Right lung (tissue), 10 donors: ENCODE data around the gene TSHZ1. TPM values are rescaled to one million over a fixed set of nuclear protein-coding genes. Genes with fewer than 3 reads are reported as not detected.
A peak's percentile ranks its signal among the peaks of the same experiment; 100 is the strongest.

Experiments
- DNase-seq, 2 donors: peaks; one replicate each; pipeline ENCODE4 v3.0.0-alpha.2; 2013
- long read RNA-seq, 8 donors: transcript quantifications; one replicate each; lab custom pipeline, GENCODE V29; 2026
- polyA plus RNA-seq, 5 donors: library from polyadenylated mRNA; unstranded; fragments of 120-200 nt; gene quantifications; one replicate each; pipeline versions ENCODE4 v1.2.1 to v1.2.3, GENCODE V29; 2013; ENCODE audit warnings: inconsistent platforms in 1 of 5, low replicate concordance in 1 of 5; ENCODE audit not compliant: insufficient read length in 5 of 5, insufficient read depth in 1 of 5

TSHZ1 gene, protein sequence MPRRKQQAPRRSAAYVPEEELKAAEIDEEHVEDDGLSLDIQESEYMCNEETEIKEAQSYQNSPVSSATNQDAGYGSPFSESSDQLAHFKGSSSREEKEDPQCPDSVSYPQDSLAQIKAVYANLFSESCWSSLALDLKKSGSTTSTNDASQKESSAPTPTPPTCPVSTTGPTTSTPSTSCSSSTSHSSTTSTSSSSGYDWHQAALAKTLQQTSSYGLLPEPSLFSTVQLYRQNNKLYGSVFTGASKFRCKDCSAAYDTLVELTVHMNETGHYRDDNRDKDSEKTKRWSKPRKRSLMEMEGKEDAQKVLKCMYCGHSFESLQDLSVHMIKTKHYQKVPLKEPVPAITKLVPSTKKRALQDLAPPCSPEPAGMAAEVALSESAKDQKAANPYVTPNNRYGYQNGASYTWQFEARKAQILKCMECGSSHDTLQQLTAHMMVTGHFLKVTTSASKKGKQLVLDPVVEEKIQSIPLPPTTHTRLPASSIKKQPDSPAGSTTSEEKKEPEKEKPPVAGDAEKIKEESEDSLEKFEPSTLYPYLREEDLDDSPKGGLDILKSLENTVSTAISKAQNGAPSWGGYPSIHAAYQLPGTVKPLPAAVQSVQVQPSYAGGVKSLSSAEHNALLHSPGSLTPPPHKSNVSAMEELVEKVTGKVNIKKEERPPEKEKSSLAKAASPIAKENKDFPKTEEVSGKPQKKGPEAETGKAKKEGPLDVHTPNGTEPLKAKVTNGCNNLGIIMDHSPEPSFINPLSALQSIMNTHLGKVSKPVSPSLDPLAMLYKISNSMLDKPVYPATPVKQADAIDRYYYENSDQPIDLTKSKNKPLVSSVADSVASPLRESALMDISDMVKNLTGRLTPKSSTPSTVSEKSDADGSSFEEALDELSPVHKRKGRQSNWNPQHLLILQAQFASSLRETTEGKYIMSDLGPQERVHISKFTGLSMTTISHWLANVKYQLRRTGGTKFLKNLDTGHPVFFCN (N-terminal part only)
- polyA plus RNA-seq: 10 to 100 TPM; 28.5 to 31.4 (median 30.1) TPM
- long read RNA-seq, donor 1, full-length matches to known transcripts: 97 of 97 reads
- long read RNA-seq, donor 1, partial matches to known transcripts: 0 of 97 reads
- long read RNA-seq, donor 1, other reads (novel, unspliced or antisense): 0 of 97 reads
- long read RNA-seq, donor 2, full-length matches to known transcripts: 28 of 28 reads
- long read RNA-seq, donor 2, partial matches to known transcripts: 0 of 28 reads
- long read RNA-seq, donor 2, other reads (novel, unspliced or antisense): 0 of 28 reads
- long read RNA-seq, donor 3, full-length matches to known transcripts: 48 of 48 reads
- long read RNA-seq, donor 3, partial matches to known transcripts: 0 of 48 reads
- long read RNA-seq, donor 3, other reads (novel, unspliced or antisense): 0 of 48 reads
- long read RNA-seq, donor 4, full-length matches to known transcripts: 57 of 57 reads
- long read RNA-seq, donor 4, partial matches to known transcripts: 0 of 57 reads
- long read RNA-seq, donor 4, other reads (novel, unspliced or antisense): 0 of 57 reads
- long read RNA-seq, donor 5, full-length matches to known transcripts: 55 of 55 reads
- long read RNA-seq, donor 5, partial matches to known transcripts: 0 of 55 reads
- long read RNA-seq, donor 5, other reads (novel, unspliced or antisense): 0 of 55 reads
- long read RNA-seq, donor 6, full-length matches to known transcripts: 62 of 87 reads
- long read RNA-seq, donor 6, partial matches to known transcripts: 7 of 87 reads
- long read RNA-seq, donor 6, other reads (novel, unspliced or antisense): 18 of 87 reads
- long read RNA-seq, donor 7, full-length matches to known transcripts: 31 of 31 reads
- long read RNA-seq, donor 7, partial matches to known transcripts: 0 of 31 reads
- long read RNA-seq, donor 7, other reads (novel, unspliced or antisense): 0 of 31 reads
- long read RNA-seq, donor 8, full-length matches to known transcripts: 32 of 32 reads
- long read RNA-seq, donor 8, partial matches to known transcripts: 0 of 32 reads
- long read RNA-seq, donor 8, other reads (novel, unspliced or antisense): 0 of 32 reads

DNA sequence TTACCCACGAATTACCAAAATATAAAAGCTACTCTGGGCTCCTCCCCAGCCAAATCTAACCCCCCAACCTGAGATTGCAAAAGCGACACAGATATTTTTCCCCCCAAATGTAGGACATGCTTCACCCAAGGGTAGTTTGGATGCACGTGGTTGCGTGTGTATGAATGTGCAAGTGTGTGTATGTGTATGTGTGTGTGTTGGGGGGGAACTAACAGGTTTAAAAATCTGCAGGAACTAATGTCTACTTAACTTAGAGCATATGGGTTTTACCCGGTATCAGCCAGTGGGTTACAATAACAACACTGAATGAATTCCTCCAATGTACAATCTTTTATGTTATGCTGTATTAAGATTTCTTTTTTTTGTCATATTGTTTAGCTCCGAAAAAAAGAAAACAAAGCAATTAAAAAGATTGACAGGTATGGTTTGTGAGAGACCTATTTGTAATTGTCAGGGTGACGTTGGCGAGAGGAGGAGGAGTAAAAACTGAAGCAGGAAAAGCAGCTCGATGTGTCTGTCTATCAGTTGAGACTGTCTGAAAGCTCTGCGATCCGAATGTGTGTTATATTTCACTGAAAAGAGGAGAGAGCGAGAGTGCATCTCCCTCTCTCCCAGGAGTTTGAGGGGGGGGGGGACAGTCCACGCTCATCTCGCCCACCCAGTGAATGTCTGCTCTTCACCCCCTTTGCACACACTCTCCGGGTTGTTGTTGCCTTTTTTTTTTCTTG lies at the start of gene TSHZ1:
Gene TSHZ1 (plus strand): TSS at position 524 of the 728 bp plus-strand sequence. CDS start 1,080 bp downstream, outside the sequence.
- DNase-seq: peak; percentile 77 to 81

DNA sequence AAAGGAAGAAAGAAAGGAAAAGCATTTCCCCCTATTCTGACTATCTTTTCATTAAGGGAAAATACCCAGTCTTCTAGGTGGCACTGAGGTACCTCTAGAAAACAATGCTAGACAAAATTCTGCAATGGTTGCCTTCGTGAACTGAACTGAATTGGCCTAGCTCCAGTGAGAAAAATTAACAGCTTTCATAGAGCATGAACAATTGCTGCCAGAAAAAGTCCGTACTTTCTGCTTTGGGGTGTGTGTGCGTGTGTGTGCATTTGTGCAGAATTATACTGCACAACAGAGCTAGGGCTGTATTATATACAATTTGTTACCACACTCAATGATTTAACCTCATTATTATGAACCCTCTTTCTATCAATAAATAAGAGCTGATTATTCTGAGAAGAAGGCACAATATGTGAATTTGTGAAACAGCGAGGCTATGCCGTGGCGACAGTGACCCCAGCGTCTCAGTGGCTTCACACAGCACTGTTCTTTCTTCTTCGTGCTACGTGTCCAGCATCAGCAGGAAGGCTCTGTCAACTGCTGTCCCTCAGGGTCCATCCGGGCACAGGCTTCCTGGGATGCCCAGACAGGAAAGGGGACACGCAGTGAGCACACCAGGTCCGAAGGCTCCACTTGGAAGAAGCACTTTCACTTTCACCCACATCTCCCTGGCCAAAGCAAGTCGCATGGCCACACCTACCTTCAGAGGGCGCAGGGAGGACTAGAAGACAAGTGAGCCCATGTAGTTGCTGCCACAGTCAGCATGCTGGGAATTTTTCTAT lies 49.2 kb upstream of the TSHZ1 start:
- DNase-seq: no peak

DNA sequence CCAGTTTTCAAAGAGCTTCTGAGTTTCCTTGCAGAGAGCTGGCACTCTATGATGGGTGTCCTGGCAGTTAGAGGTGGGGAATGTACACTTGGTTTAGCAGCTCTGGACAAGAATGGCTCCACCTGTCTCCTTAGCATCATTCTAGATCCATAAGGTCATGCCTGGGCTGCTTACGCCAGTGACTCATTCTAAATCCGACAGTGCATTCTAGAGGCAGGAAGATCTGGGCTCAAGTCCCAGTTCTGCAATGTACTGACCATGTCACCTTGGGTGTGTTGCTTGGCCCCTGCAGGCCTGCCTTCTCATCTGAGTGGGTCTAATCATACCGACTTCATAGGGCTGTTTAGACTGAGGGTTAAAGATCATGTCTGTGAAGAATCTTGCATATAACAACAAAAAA lies 48.1 kb upstream of the TSHZ1 start:
- no peak for DNase-seq

DNA sequence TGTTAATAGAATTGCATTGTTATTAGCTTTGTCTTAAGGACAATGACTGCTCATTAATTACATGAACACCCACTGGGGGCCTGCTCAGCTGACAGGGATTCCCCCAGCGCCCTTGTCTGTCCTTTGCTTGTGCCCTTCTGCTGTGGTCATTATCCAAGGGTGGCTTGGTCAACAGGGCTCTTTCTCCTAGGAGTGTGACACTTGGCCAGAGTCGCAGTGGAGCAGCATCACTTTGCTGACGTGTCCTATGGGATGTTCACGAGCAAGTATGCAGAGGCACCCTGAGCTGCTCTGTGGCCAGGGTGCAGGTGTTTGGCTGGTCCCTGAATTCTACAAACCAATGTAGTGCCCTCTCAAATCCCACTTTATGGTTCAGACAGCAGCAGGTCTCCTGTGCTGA lies 47.6 kb upstream of the TSHZ1 start:
- no peak for DNase-seq

DNA sequence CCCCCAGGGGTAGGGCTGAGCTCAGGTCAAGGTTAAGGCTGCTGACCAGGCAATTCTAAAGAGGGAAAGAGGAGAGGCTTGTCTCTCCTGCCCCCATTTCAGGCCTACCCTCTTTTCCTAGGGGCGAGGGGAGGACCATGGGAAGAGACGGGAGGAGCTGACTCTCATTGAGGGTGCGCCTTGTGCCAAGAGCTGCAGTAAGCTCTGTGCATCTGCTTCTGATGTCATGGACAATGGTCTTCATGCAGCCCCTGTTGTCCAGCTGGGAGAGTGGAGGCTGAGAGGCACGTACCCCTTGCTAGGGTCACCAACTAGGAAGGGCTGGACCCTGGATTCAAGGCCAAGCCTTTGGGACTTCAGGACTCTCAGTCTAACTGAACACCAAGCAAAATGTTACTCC lies 46.9 kb upstream of the TSHZ1 start:
- DNase-seq: no peak

DNA sequence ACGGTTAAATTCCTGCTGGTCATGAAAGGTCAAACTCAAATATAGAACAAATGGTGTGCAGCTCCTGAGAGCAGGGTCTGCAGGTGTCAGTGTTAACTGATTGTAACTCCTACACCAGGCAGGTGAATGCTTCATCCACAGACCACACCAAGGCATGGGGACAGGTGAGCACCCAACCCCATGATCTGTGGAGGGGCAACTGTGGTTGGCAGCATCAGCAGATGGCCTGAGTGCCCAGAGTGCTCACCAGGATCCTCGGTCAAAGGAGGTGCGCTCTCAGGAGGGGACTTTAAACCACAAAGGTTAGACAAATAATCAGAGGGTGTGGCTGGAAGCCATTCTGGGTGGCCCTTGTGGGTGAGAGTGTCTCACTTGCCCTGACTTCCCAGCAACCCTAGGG lies 46.1 kb upstream of the TSHZ1 start:
- DNase-seq: no peak

DNA sequence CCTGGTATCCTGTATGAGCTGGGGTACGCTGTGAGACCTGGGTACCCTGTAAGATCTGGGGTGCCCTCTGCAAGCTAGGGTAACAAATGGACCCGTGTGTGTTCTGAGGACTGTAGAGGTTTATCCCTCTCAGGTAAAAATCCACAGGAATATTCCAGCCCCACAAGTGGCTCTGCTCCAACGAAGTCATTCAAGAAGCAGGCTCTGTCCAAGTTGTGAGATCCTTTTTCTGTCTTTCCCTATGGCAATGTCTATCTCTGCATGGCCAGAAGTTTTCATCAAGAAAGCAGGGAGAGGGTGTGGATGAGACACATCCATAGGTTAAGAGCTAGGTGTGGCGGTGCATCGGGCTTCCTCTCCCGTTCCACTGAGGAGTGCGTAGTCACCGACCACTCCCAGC lies 44.7 kb upstream of the TSHZ1 start:
- DNase-seq: no peak

DNA sequence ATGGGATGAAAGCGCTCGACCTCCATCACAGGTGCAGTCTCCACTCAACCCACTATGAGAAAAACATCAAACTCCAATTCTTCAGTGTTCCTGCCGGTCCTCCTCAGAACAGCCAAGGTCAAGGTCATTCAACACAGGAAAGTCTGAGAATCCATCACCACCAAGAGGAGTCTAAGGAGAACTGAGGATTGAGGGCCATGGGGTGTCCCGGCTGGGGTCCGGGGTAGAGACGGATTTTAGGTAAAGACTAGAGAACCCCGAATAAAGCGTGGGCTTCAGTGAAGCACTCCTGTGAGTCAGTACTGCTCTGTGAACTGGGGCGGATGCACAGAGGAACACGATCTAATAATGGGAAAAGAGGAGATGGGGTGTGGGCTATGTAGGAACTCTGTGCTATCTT lies 43.5 kb upstream of the TSHZ1 start:
- no peak for DNase-seq

DNA sequence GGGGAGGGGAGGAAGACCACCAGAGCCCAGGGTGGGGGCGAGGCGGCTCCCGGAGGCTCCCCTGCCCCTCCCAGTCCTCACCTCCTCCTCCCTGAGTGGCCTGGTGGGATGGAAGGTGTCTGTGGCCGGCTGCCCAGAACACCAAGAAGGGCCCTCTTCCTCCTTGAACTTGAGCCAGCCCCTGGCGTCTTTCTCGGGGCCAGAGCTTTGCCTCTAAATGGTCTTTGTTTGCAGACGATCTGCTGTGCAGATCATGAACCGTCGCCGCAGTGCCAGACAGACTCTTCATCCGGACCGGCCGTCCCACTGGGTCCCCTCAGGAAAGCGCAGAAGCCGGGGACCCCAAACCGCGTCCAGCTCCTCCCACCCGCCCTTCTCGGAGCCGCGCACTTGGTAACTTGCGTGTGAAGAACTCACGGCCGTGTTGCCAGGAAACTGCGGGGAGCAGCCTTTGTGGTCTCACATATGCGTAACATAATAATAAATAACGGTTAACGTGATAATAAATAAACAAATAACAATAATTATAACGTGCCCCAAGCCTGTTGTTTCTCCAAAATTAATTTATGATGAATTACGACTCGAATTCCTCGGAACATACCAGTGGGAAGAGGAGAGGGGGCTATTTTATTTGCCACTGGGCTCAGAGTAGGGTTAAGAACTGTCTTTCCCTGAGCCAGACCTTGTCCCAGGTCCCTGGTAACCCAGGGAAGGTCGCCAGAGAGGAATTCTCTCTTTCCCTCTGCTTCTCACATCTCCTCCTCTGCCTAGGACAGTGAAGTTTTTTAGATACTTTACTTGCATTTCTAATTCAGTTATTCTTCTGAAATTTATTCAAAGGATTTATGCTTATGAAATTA lies 42.6 kb upstream of the TSHZ1 start:
- DNase-seq: peak; percentile 38 to 50

DNA sequence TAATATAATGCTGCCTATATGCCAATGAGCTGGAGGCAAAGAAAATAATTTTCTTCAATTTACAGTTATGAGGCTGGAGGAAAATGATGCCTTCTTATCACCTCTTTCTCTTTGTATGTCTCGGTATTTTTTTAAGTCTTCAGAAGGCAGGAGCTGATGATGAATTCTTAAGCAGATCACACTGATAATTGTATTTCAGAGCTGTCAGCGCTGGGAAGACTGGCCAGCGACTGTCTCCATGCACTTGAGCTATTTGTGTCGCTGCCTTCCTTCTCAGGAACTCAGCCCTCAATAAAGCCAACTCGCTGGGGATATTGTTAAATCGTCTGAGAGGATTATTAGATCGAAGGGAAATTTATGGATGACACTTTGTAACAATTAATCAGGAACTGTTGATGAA lies 42.0 kb upstream of the TSHZ1 start:
- DNase-seq: no peak

DNA sequence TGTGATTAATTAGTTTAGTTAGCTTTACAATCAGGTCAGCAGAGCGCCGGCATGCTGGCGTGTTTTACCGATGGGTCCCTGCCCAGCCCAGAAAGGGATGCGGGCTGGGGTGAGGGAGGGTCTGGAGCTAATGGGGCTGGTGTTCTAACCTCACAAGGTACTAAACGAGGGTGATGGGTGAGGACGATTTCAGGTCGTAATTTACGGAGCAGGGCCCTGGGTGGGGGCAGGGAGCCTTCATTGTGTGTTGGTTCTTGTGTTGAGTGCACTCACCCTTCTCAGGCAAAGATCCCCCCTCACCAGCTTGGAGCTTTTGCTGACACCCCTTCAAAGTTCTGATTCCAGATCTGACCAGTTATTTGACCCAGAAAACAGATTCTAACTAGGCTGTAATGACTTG lies 41.2 kb upstream of the TSHZ1 start:
- no peak for DNase-seq

DNA sequence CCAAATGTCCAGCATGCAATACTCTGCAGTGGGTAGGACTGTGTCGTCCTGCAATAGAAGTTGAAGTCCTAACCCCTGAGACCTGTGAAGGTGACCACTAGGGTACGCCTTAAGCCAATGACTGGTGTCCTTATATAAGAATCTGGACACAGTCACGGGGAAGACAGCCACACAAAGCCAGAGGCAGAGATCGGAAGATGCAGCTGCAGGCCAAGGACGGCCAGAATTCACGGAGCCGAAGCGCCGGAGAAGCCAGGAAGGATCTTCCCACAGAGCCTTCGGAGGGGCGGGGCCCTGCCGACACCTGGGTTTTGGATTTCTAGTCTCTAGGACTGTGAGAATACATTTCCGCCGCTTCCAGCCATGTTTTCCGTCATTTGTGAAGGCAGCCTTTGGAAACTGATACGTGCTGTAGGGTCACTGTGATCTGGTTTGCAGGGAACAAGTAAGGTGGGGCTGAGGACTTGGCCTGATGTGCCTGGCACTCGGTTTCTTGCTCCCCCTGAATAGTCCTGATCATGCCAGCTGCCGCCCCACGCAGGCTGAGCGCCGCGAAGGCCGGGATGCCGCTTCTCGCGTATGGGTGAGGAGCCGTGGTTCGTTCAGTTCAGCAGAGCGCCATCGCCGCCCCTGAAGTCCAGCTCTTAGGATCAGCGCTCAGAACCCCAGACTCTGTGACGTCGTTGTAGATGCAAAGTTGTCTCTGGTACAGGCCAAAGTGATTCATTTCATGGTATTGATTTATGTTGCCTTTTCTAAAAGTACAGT lies 40.4 kb upstream of the TSHZ1 start:
- no peak for DNase-seq

DNA sequence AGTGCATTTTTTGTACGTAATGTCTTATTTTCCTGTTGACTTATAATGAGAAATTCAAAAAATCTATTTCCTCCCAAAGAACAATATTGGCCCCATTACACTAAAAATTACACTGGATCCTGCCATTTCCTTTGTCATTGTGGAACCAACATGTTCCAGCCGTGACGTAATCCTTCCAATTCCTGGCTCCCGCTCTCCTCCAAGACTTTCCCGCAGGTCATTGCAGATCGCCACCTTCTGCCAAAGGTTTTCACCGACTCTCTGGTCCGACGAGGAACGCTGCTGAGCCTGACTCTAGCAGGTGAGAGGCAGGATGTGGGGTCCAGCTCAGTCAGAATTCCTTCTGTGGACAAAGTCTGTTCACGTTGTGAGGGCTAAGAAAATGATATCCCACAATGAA lies 39.7 kb upstream of the TSHZ1 start:
- no peak for DNase-seq

DNA sequence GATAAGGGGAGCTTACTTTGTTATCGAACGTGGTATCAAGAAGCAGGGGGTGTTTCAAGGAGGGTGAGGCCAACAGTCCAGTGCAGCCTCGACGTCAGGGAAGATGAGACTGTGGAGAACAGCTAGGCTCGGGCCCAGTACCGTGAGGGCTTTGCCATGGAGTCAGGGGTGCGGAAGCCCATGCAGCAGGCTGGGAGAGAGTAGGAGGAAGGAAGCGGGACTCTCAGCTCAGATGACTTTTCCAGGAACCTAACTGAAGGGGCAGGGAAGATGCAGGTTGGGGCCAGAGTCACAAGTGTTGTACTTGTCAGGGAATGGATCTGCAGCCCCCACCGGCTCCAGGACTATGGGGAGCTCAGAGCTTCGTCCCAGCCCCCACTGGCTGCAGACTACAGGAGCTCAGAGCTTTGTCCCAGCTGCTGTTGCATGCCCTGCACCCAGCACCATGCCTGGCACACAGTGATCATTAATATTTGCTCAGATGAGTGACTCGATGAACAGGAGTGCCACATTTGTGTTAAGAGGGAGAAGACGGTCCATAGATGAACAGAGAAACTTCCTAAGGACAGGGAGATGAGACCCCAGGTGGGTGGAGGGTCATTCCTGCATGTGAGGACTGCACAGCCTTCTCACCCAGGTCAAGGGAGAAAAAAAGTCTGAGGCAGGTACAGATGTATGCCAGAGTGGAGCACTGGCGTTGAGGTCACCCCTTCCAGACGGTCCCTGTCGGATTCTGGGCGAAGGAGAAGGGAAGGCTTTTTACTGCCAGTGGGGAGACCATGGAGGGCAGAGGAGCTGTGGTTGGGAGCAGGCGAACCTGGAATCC lies 38.1 kb upstream of the TSHZ1 start:
- no peak for DNase-seq

DNA sequence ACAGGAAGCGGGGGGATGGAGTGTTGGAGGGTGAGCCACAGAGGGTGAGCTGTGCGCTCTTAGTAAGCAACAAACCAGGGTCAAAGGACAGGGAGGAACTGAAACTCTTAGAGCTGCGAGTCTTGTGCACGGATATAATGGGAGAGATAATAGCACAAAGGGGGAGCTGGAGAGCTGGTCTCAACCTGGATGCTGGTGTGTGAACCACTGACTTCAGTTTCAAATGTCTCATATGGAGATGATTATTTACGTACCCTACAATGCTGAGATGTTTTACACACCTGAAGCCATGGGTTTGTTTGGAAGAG lies 37.5 kb upstream of the TSHZ1 start:
- DNase-seq: no peak

DNA sequence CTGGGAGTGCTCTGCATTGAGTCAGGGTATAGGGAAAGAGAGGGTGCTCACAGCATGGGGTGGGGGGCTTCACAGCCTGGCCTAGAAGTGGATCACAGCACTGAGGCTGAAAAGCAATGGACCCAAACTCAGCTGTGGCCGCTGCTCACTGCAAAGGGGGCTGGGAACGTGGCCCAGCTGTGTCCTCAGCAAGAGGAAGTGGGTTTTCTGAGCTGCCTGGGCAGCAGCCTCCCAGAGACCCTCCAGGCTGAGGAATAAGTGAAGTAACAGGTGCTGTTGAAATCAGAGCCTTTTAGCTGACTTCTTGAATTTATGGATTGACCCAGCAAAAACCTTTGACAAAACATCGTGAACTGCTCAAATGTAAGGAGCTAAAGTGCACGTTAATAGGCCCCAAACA lies 36.9 kb upstream of the TSHZ1 start:
- DNase-seq: no peak
